ENCODE measurements around the gene IQCE.

IQCE gene

GRCh38 chr7:2577914-2578680 lies 19.3 kb downstream of the IQCE start:
- Histone ChIP-seq H3K9ac (ENCODE audit: insufficient read length, low read depth) (no peak overlapping the region), H3K4me3 (ENCODE audit: insufficient read length, low read depth) (no peak overlapping the region), H3K9me3 (ENCODE audit: insufficient read depth, low read length) (no peaks in the 10 kb centered on the region), H3K27me3 (ENCODE audit: insufficient read depth, insufficient read length) (no peaks in the 10 kb centered on the region), H3K4me1 (ENCODE audit: insufficient read depth, insufficient read length) (peaks cover 5% of the 10 kb centered on the region), H3K36me3 (ENCODE audit: insufficient read depth, insufficient read length, low read length) (peaks cover 31% of the 10 kb centered on the region)
- no peak for DNase-seq (ENCODE audit: low read depth, low spot score)
- TF ChIP-seq SUZ12 (IDR thresholded peaks at IDR 0.05; ENCODE audit: extremely low read depth, insufficient read depth, insufficient read length): no peak
- TF ChIP-seq YY1 (IDR thresholded peaks at IDR 0.05; ENCODE audit: insufficient read depth, insufficient read length): no peak
- TF ChIP-seq ZNF274 (IDR thresholded peaks at IDR 0.05; ENCODE audit: low read depth, low read length): no peak

GRCh38 chr7:2580636-2581035 lies 21.9 kb downstream of the IQCE start:
- DNase-seq (ENCODE audit: low read depth, low spot score): no peak
- Histone ChIP-seq H3K36me3 (ENCODE audit: insufficient read depth, insufficient read length, low read length) (peaks cover 25% of the 10 kb centered on the region), H3K9me3 (ENCODE audit: insufficient read depth, low read length) (no peaks in the 10 kb centered on the region), H3K4me3 (ENCODE audit: insufficient read length, low read depth) (no peak overlapping the region), H3K9ac (ENCODE audit: insufficient read length, low read depth) (no peak overlapping the region), H3K27me3 (ENCODE audit: insufficient read depth, insufficient read length) (no peaks in the 10 kb centered on the region), H3K4me1 (ENCODE audit: insufficient read depth, insufficient read length) (peaks cover 8% of the 10 kb centered on the region)
- no peak for TF ChIP-seq SUZ12 (IDR thresholded peaks at IDR 0.05; ENCODE audit: extremely low read depth, insufficient read depth, insufficient read length)

GRCh38 chr7:2582006-2582735 lies 23.4 kb downstream of the IQCE start:
- no peak for DNase-seq (ENCODE audit: low read depth, low spot score)
- Histone ChIP-seq H3K4me3 (ENCODE audit: insufficient read length, low read depth) (no peak overlapping the region), H3K4me1 (ENCODE audit: insufficient read depth, insufficient read length) (peaks cover 14% of the 10 kb centered on the region), H3K9me3 (ENCODE audit: insufficient read depth, low read length) (no peaks in the 10 kb centered on the region), H3K27me3 (ENCODE audit: insufficient read depth, insufficient read length) (no peaks in the 10 kb centered on the region), H3K9ac (ENCODE audit: insufficient read length, low read depth) (no peak overlapping the region), H3K36me3 (ENCODE audit: insufficient read depth, insufficient read length, low read length) (peaks cover 35% of the 10 kb centered on the region)
- TF ChIP-seq ZNF274 (IDR thresholded peaks at IDR 0.05; ENCODE audit: low read depth, low read length) (no peak), YY1 (IDR thresholded peaks at IDR 0.05; ENCODE audit: insufficient read depth, insufficient read length) (no peak), SUZ12 (IDR thresholded peaks at IDR 0.05; ENCODE audit: extremely low read depth, insufficient read depth, insufficient read length) (no peak)

- no peak for DNase-seq (ENCODE audit: low read depth, low spot score)
- H3K4me1 ChIP-seq (ENCODE audit: insufficient read depth, insufficient read length): peaks cover 14% of the 10 kb centered on the region
- no peak overlapping the region for H3K9ac ChIP-seq (ENCODE audit: insufficient read length, low read depth)
- no peaks in the 10 kb centered on the region for H3K9me3 ChIP-seq (ENCODE audit: insufficient read depth, low read length)
- no peak overlapping the region for H3K4me3 ChIP-seq (ENCODE audit: insufficient read length, low read depth)
- TF ChIP-seq YY1 (IDR thresholded peaks at IDR 0.05; ENCODE audit: insufficient read depth, insufficient read length) (no peak), SUZ12 (IDR thresholded peaks at IDR 0.05; ENCODE audit: extremely low read depth, insufficient read depth, insufficient read length) (no peak), ZNF274 (IDR thresholded peaks at IDR 0.05; ENCODE audit: low read depth, low read length) (no peak)
- H3K27me3 ChIP-seq (ENCODE audit: insufficient read depth, insufficient read length): no peaks in the 10 kb centered on the region
- H3K36me3 ChIP-seq (ENCODE audit: insufficient read depth, insufficient read length, low read length): peaks cover 31% of the 10 kb centered on the region
Measured at GRCh38 chr7:2583798-2584580, 25.2 kb downstream of the IQCE start.

GRCh38 chr7:2585446-2585845 lies 26.7 kb downstream of the IQCE start:
- DNase-seq (ENCODE audit: low read depth, low spot score): no peak
- Histone ChIP-seq H3K9me3 (ENCODE audit: insufficient read depth, low read length) (no peaks in the 10 kb centered on the region), H3K4me3 (ENCODE audit: insufficient read length, low read depth) (no peak overlapping the region), H3K4me1 (ENCODE audit: insufficient read depth, insufficient read length) (peaks cover 14% of the 10 kb centered on the region), H3K9ac (ENCODE audit: insufficient read length, low read depth) (peak overlapping the region; percentile 43), H3K36me3 (ENCODE audit: insufficient read depth, insufficient read length, low read length) (peaks cover 36% of the 10 kb centered on the region), H3K27me3 (ENCODE audit: insufficient read depth, insufficient read length) (no peaks in the 10 kb centered on the region)
- no peak for TF ChIP-seq YY1 (IDR thresholded peaks at IDR 0.05; ENCODE audit: insufficient read depth, insufficient read length)
- TF ChIP-seq SUZ12 (IDR thresholded peaks at IDR 0.05; ENCODE audit: extremely low read depth, insufficient read depth, insufficient read length): no peak
- no peak for TF ChIP-seq ZNF274 (IDR thresholded peaks at IDR 0.05; ENCODE audit: low read depth, low read length)

GRCh38 chr7:2586326-2587020 lies 27.7 kb downstream of the IQCE start:
- Histone ChIP-seq H3K36me3 (ENCODE audit: insufficient read depth, insufficient read length, low read length) (peaks cover 37% of the 10 kb centered on the region), H3K4me1 (ENCODE audit: insufficient read depth, insufficient read length) (peaks cover 14% of the 10 kb centered on the region), H3K9ac (ENCODE audit: insufficient read length, low read depth) (no peak overlapping the region), H3K27me3 (ENCODE audit: insufficient read depth, insufficient read length) (no peaks in the 10 kb centered on the region), H3K4me3 (ENCODE audit: insufficient read length, low read depth) (no peak overlapping the region), H3K9me3 (ENCODE audit: insufficient read depth, low read length) (no peaks in the 10 kb centered on the region)
- TF ChIP-seq ZNF274 (IDR thresholded peaks at IDR 0.05; ENCODE audit: low read depth, low read length) (no peak), SUZ12 (IDR thresholded peaks at IDR 0.05; ENCODE audit: extremely low read depth, insufficient read depth, insufficient read length) (no peak), YY1 (IDR thresholded peaks at IDR 0.05; ENCODE audit: insufficient read depth, insufficient read length) (no peak)
- DNase-seq (ENCODE audit: low read depth, low spot score): no peak
